Globus pallidus (tissue), 1 donor: ENCODE results near the gene NXPE2.

ENCODE experiments used
- DNase-seq: peaks from one replicate; pipeline ENCODE4 v3.0.0-alpha.2; 2015; ENCODE audit warnings: low spot score

Gene NXPE2

DNA sequence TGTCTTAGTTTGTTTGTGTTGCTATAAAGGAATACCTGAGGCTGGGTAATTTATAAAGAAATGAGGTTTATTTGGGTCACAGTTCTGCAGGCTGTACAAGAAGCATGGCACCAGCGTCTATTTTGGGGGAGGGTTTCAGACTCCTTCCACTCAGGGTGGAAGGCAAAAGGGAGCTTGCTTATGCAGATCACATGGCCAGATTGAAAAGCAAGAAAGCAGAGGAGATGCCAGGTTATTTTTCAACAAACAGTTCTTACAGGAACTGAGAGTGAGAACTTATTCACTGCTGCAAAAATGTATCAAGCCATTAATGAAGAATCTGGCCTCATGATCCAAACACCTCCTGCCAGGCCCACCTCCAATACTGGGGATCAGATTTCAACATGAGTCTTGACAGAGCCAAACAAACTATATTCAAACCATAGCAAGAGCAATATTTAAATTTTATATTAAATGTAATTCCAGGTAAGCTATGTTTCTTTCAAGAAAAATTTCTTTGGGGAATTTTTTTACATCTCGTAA is 66.9 kb downstream of the NXPE2 start:
- no peak for DNase-seq

- no peak for DNase-seq
Measured at GRCh38 chr11:114746013-114746412, 67.7 kb downstream of the NXPE2 start.
